Renal cortex interstitium (tissue), 11 donors: ENCODE results near the gene KRTAP16-1. TPM values are rescaled to one million over a fixed set of nuclear protein-coding genes. Genes with fewer than 3 reads are reported as not detected.
"Not testable (repeated sequence)": the region's sequence is repeated elsewhere in the genome, so short reads cannot be mapped to it uniquely, and the experiment has no call there.

Experiments
- DNase-seq, 11 donors: peaks; one replicate each; pipeline ENCODE4 v3.0.0-alpha.2; 2013; ENCODE audit warnings: low read depth in 9 of 11, low spot score in 4 of 11; ENCODE audit errors: extremely low read depth in 1 of 11
- polyA plus RNA-seq, 3 donors: library from polyadenylated mRNA; unstranded; fragments of 120-200 nt; gene quantifications; one replicate each; pipeline ENCODE4 v1.2.1, GENCODE V29; 2013; ENCODE audit not compliant: insufficient read length in 3 of 3

Gene KRTAP16-1
- polyA plus RNA-seq, 3 donors = not detected

GRCh38 chr17:41311111-41311510 lies 2.0 kb upstream of the KRTAP16-1 start:
- no peak for DNase-seq

GRCh38 chr17:41308251-41308917 lies 725 bp downstream of the KRTAP16-1 start:
- no peak for DNase-seq

- no peak for DNase-seq
Measured at GRCh38 chr17:41307647-41308046, 1.5 kb downstream of the KRTAP16-1 start.

- no peak for DNase-seq
Measured at GRCh38 chr17:41304091-41304490, 5.0 kb downstream of the KRTAP16-1 start.

GRCh38 chr17:41302981-41303380 lies 6.1 kb downstream of the KRTAP16-1 start:
- no peak for DNase-seq

- no peak for DNase-seq
Measured at GRCh38 chr17:41301916-41302901, 6.9 kb downstream of the KRTAP16-1 start, which contains the start of gene KRTAP29-1. TSS of gene KRTAP29-1 (minus strand) at chr17:41302851. CDS start at chr17:41302851, 0 bp downstream.

GRCh38 chr17:41301204-41301790 lies 7.8 kb downstream of the KRTAP16-1 start:
- DNase-seq = no peak

GRCh38 chr17:41298458-41299135 lies 10.5 kb downstream of the KRTAP16-1 start:
- no peak for DNase-seq

- DNase-seq = no peak
Measured at GRCh38 chr17:41296846-41297245, 12.3 kb downstream of the KRTAP16-1 start.

- DNase-seq = no peak
Measured at GRCh38 chr17:41294016-41294415, 15.1 kb downstream of the KRTAP16-1 start.

GRCh38 chr17:41287050-41287449 lies 22.1 kb downstream of the KRTAP16-1 start:
- no peak for DNase-seq

- DNase-seq = no peak
Measured at GRCh38 chr17:41284546-41284945, 24.6 kb downstream of the KRTAP16-1 start.

GRCh38 chr17:41284043-41284442 lies 25.1 kb downstream of the KRTAP16-1 start:
- DNase-seq = no peak

- no peak for DNase-seq
Measured at GRCh38 chr17:41278176-41278955, 30.7 kb downstream of the KRTAP16-1 start.

GRCh38 chr17:41275648-41276190 lies 33.4 kb downstream of the KRTAP16-1 start, which contains the start of gene KRTAP9-7:
TSS of gene KRTAP9-7 (plus strand) at chr17:41275698. CDS start at chr17:41275698, 0 bp downstream.
- not testable (repeated sequence) for DNase-seq

GRCh38 chr17:41271858-41272257 lies 37.3 kb downstream of the KRTAP16-1 start:
- DNase-seq = no peak

GRCh38 chr17:41271323-41271722 lies 37.8 kb downstream of the KRTAP16-1 start:
- not testable (repeated sequence) for DNase-seq

- DNase-seq = no peak
Measured at GRCh38 chr17:41267711-41268110, 41.4 kb downstream of the KRTAP16-1 start.
